Endothelial cell of umbilical vein (primary cell): ENCODE measurements around the gene CADM4. TPM values are rescaled to one million over a fixed set of nuclear protein-coding genes. Genes with fewer than 3 reads are reported as not detected.

Source experiments
- BruUV-seq: library from RNA; stranded (reverse); fragments of 400-500 nt; replicated peaks from 2 replicates; lab custom pipeline; 2021; lab: Mats Ljungman, UMichigan
- CTCF ChIA-PET: fragments of 300-600, 350-600 bp; sonication (Branson Sonifier 250); formaldehyde crosslinking; loops from one replicate; lab custom pipeline; 2021; ENCODE audit warnings: antibody characterized with exemption, inconsistent platforms; lab: Charles Lee
- POLR2A ChIA-PET: fragments of 300-600, 350-600 bp; sonication (Branson Sonifier 250); formaldehyde crosslinking; loops from one replicate; lab custom pipeline; 2021; ENCODE audit warnings: antibody characterized with exemption, inconsistent platforms; lab: Charles Lee
- DNase-seq: peaks from one replicate; pipeline ENCODE4 v3.0.0-alpha.2; 2011; ENCODE audit warnings: low read depth, low spot score
- FAIRE-seq: peaks from 2 replicates; lab custom pipeline; 2011; peaks lifted over from hg19 to GRCh38; lab: Jason Lieb, UNC
- H2AFZ ChIP-seq: 2 replicates; pipeline ENCODE4 v1.6.0; 2012; ENCODE audit warnings: low read depth, low read length, control low read depth, inconsistent platforms
- H3K27ac ChIP-seq: 2 replicates; pipeline ENCODE4 v1.5.1; 2011; ENCODE audit warnings: low read depth, mild to moderate bottlenecking, control low read depth, low read length, moderate library complexity; ENCODE audit not compliant: insufficient read depth
- H3K27me3 ChIP-seq, 2 experiments: 2 replicates each; pipeline versions ENCODE4 v1.6.0 to v1.6.1; 2011; ENCODE audit warnings: low read length in 2 of 2, mixed read lengths in 1 of 2; ENCODE audit not compliant: control insufficient read depth in 2 of 2, insufficient read depth in 2 of 2
- H3K36me3 ChIP-seq, 2 experiments: 2 replicates in 1 of 2; 3 replicates in 1 of 2; pipeline ENCODE4 v1.5.1; 2011; ENCODE audit warnings: low read length in 2 of 2, mild to moderate bottlenecking in 1 of 2, moderate library complexity in 1 of 2; ENCODE audit not compliant: control insufficient read depth in 2 of 2, insufficient read depth in 2 of 2; ENCODE audit errors: extremely low read depth in 1 of 2
- H3K4me1 ChIP-seq: 3 replicates; pipeline ENCODE4 v1.5.1; 2011; ENCODE audit warnings: mild to moderate bottlenecking, low read length; ENCODE audit not compliant: control insufficient read depth, insufficient read depth; ENCODE audit errors: extremely low read depth
- H3K4me2 ChIP-seq: 2 replicates; pipeline ENCODE4 v1.6.1; 2011; ENCODE audit warnings: low read length, control low read depth, mixed read lengths; ENCODE audit not compliant: insufficient read depth
- H3K4me3 ChIP-seq, 3 experiments: fragments of 200-600 bp in 1 of 3; sonication (generic), shearing (Covaris generic) in 1 of 3; replicated peaks in 1 of 3; 2 replicates each; pipeline ENCODE4 v1.5.1; 2011 to 2016; ENCODE audit warnings: control low read depth in 3 of 3, low read length in 3 of 3, mild to moderate bottlenecking in 2 of 3, inconsistent platforms in 1 of 3, low read depth in 1 of 3, moderate library complexity in 1 of 3; ENCODE audit not compliant: insufficient read depth in 1 of 3
- H3K79me2 ChIP-seq: 2 replicates; pipeline ENCODE4 v1.6.0; 2012; ENCODE audit warnings: low read length, inconsistent platforms; ENCODE audit not compliant: control insufficient read depth, insufficient read depth
- H3K9ac ChIP-seq: replicated peaks from 2 replicates; pipeline ENCODE3; 2011; ENCODE audit warnings: low read length, control low read depth; ENCODE audit not compliant: insufficient read depth; ENCODE audit errors: extremely low read depth
- H3K9me1 ChIP-seq: replicated peaks from 3 replicates; pipeline ENCODE4 v1.6.0; 2011; ENCODE audit warnings: mild to moderate bottlenecking, low read length; ENCODE audit not compliant: control insufficient read depth, insufficient read depth; ENCODE audit errors: extremely low read depth
- H3K9me3 ChIP-seq: replicated peaks from 2 replicates; pipeline ENCODE4 v1.5.1; 2012; ENCODE audit warnings: low read length, inconsistent platforms; ENCODE audit not compliant: control insufficient read depth, insufficient read depth
- H4K20me1 ChIP-seq: replicated peaks from 2 replicates; pipeline ENCODE3; 2011; ENCODE audit warnings: mild to moderate bottlenecking, low read length; ENCODE audit not compliant: control insufficient read depth, insufficient read depth; ENCODE audit errors: extremely low read depth
- CTCF ChIP-seq, 2 donors: IDR thresholded peaks; 1 replicate in 1 of 2; 2 replicates in 1 of 2; pipeline ENCODE4 v1.5.1; 2011; ENCODE audit warnings: low read length in 2 of 2, mild to moderate bottlenecking in 2 of 2, moderate library complexity in 2 of 2, control low read depth in 1 of 2, inconsistent platforms in 1 of 2, low read depth in 1 of 2; ENCODE audit not compliant: insufficient read depth in 1 of 2; ENCODE audit errors: extremely low read depth in 1 of 2
- EZH2 ChIP-seq: IDR thresholded peaks from 2 replicates; pipeline ENCODE4 v1.6.1; 2012; ENCODE audit warnings: borderline replicate concordance, low read depth, mild to moderate bottlenecking, moderate library complexity, low read length, inconsistent platforms; ENCODE audit not compliant: severe bottlenecking
- FOS ChIP-seq: IDR thresholded peaks from 2 replicates; pipeline ENCODE4 v1.6.1; 2011; ENCODE audit warnings: mild to moderate bottlenecking, low read length, moderate library complexity, borderline replicate concordance; ENCODE audit not compliant: insufficient read depth
- GATA2 ChIP-seq: IDR thresholded peaks from 2 replicates; pipeline ENCODE4 v1.7.0; 2011; ENCODE audit warnings: low read depth, mild to moderate bottlenecking, moderate library complexity, mixed read lengths, low read length; ENCODE audit not compliant: insufficient read length, insufficient read depth
- JUN ChIP-seq: IDR thresholded peaks from 2 replicates; pipeline ENCODE4 v1.6.1; 2011; ENCODE audit warnings: borderline replicate concordance, low read depth; ENCODE audit not compliant: insufficient read length, insufficient read depth
- MAX ChIP-seq: IDR thresholded peaks from 2 replicates; pipeline ENCODE4 v1.6.1; 2011; ENCODE audit not compliant: insufficient read depth, insufficient read length
- MYC ChIP-seq: IDR thresholded peaks from one replicate; pipeline ENCODE4 v1.6.1; 2011; ENCODE audit warnings: mild to moderate bottlenecking, low read depth, low read length
- POLR2A ChIP-seq: IDR thresholded peaks from 2 replicates; pipeline ENCODE4 v1.6.1; 2012; ENCODE audit warnings: low read depth, mild to moderate bottlenecking, control low read depth, low read length
- POLR2AphosphoS5 ChIP-seq: IDR thresholded peaks from 2 replicates; pipeline ENCODE4 v1.6.1; 2012; ENCODE audit warnings: low read depth, mild to moderate bottlenecking, control low read depth, low read length, moderate library complexity; ENCODE audit not compliant: insufficient read depth
- dilution Hi-C: fragments of 300-500 bp; cut with MboI; formaldehyde crosslinking; loops from one replicate; pipeline ENCODE4 v1.15.0; 2019; ENCODE audit warnings: low sequenced_read_pairs; ENCODE audit not compliant: extremely low pct_ligation_motif_present
- intact Hi-C: fragments of 100-400 bp; cut with micrococcal nuclease; formaldehyde crosslinking; loops from one replicate; pipeline ENCODE4 v1.10.0; 2022
- polyA plus RNA-seq, 4 experiments: library from polyadenylated mRNA; depleted of rRNA in 3 of 4; stranded (reverse) in 3 of 4; unstranded in 1 of 4; fragments of >200 nt; gene quantifications; 2 replicates each; pipeline versions ENCODE4 v1.2.1 to v1.2.3, GENCODE V29; 2011 to 2012; ENCODE audit warnings: missing spikeins in 1 of 4
- total RNA-seq: library from RNA; stranded (reverse); gene quantifications from 2 replicates; pipeline ENCODE4 v1.2.3, GENCODE V29; 2021

The CADM4 gene
- total and polyA plus RNA-seq, 2 donors (not counting 3 experiments of a cell fraction or from before 2014, with no cell fraction given), result 5.0 to 7.5 TPM

GRCh38 chr19:43625918-43626579 is 13.6 kb downstream of the CADM4 start:
- H2AFZ ChIP-seq, result no peak overlapping the region
- H3K9me1 ChIP-seq, result no peaks in the 10 kb centered on the region
- no peak overlapping the region for H3K27ac ChIP-seq
- FAIRE-seq (no peak), DNase-seq (no peak)
- no peak overlapping the region for H3K4me3 ChIP-seq
- no peaks in the 10 kb centered on the region for H4K20me1 ChIP-seq
- no peaks in the 10 kb centered on the region for H3K4me1 ChIP-seq
- no peaks in the 10 kb centered on the region for H3K27me3 ChIP-seq
- dilution Hi-C loops, result no loop called here
- H3K79me2 ChIP-seq, result no peaks in the 10 kb centered on the region
- POLR2A ChIA-PET, result no interaction called here
- BruUV-seq, result no TSS peak
- CTCF ChIA-PET, result interaction anchor here (0.6 kb wide), 1 partner anchor 9 kb away, joined by 3 read pairs; no protein-coding TSS in a partner anchor
- H3K4me2 ChIP-seq, result no peak overlapping the region
- no peaks in the 10 kb centered on the region for H3K36me3 ChIP-seq
- intact Hi-C loops, result no loop called here
- H3K9me3 ChIP-seq, result no peaks in the 10 kb centered on the region
- TF ChIP-seq POLR2AphosphoS5 (no peak), JUN (no peak), GATA2 (no peak), MYC (no peak), MAX (no peak), POLR2A (no peak), EZH2 (no peak), CTCF (IDR thresholded peaks at IDR 0.05; ENCODE audit: extremely low read depth in 1 of 2, insufficient read depth in 1 of 2, low read depth in 1 of 2, low read length in 2 of 2) (no peak), FOS (no peak)
- no peak overlapping the region for H3K9ac ChIP-seq
